KOPT-K1 (cell line): ENCODE data around the gene MID1.

ENCODE experiments used
- H3K27ac ChIP-seq: fragments of 200-600 bp; sonication (generic); 2 replicates; pipeline ENCODE4 v1.5.1; 2016; ENCODE audit warnings: antibody characterized with exemption, mild to moderate bottlenecking, low read depth, low read length; ENCODE audit not compliant: poor library complexity, severe bottlenecking
- H3K36me3 ChIP-seq: fragments of 200-600 bp; sonication (generic); 2 replicates; pipeline ENCODE4 v1.5.1; 2017; ENCODE audit warnings: antibody characterized with exemption, mild to moderate bottlenecking, low read length, moderate library complexity; ENCODE audit not compliant: insufficient read depth
- H3K9me3 ChIP-seq: fragments of 200-600 bp; sonication (generic); 2 replicates; pipeline ENCODE4 v1.5.1; 2017; ENCODE audit warnings: antibody characterized with exemption, low read length, mild to moderate bottlenecking; ENCODE audit not compliant: insufficient read depth, poor library complexity, severe bottlenecking

The MID1 gene

DNA sequence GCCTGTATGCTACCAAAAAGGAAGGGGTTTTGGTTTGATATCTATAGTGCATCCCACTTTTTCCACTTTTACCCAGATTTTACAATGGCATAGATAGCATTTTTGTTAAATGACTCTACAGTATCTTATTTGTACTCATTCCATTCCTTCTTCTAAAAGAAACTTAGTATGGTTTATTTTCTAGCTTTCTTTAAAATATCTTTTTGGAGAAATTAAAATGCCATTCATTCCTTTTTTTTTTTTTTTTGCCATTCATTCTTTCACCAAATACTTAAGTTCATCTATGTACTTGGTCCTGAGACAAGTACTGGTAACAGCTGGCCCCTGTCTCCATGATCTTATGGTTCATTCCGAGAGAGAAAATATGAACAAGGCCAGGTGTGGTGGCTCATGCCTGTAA is 49.1 kb downstream of the MID1 start:
- no peaks in the 10 kb centered on the region for H3K9me3 ChIP-seq
- no peak overlapping the region for H3K27ac ChIP-seq

DNA sequence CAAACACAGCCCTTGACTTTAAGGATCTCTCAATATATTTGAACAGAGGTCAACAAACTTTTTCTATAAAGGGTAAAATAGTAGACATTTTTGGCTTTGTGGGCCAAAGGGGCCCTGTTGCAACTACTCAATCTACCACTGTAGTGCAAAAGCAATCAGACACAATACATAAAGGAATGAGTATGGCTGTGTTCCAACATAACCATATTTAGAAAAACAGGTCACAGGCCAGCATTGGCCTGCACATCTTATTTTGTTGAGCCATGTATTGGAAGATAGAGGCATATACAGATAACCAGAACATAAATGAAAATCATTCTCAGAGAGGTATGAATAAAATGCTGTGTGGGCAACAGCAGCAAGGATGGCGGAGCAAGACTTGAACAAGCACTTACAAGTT is 49.8 kb downstream of the MID1 start:
- H3K27ac ChIP-seq = no peak overlapping the region
- H3K9me3 ChIP-seq = no peaks in the 10 kb centered on the region
- no peaks in the 10 kb centered on the region for H3K36me3 ChIP-seq

More for the DNA sequence above, 49.1 kb downstream of the MID1 start:
- H3K36me3 ChIP-seq = no peaks in the 10 kb centered on the region

DNA sequence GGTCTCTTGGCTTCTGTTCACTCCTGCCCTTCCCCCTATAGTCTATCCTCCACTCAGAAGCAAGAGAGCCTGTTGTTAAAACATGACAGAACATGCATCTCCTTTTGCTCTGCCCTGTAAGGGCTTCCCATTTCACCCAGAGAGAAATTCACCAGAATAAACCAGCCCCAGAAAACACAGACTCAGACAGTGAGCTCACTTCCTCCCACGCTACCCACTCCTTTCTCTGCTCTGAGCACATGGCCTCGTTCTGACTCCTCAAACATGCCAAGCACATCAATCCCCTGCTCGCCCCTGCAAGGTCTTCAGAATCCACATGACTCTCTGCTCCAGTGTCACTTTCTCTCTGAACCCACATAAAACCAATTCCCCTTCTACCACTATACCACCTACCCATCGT is 50.4 kb downstream of the MID1 start:
- Histone ChIP-seq H3K9me3 (no peaks in the 10 kb centered on the region), H3K36me3 (no peaks in the 10 kb centered on the region), H3K27ac (no peak overlapping the region)

DNA sequence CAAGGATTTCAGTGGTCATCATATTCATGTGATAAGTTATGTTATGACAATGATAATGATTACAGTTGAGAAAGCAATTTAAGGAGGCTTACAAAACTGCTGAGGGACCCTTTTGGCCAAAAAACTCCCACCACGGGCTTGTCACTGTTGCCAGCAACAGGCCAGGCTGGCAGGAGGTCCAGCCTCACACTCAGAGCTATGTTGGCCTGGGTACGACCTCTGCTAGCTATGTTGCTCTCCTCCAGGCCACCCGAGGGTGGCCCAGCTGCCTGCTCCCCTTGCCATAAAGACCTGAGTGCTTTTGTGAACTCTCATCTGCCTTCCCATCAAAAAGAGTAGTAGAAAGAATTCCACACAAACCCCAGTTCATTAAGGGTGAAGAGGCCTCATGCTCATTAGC is 52.0 kb downstream of the MID1 start:
- Histone ChIP-seq H3K36me3 (no peaks in the 10 kb centered on the region), H3K27ac (no peak overlapping the region), H3K9me3 (no peaks in the 10 kb centered on the region)

DNA sequence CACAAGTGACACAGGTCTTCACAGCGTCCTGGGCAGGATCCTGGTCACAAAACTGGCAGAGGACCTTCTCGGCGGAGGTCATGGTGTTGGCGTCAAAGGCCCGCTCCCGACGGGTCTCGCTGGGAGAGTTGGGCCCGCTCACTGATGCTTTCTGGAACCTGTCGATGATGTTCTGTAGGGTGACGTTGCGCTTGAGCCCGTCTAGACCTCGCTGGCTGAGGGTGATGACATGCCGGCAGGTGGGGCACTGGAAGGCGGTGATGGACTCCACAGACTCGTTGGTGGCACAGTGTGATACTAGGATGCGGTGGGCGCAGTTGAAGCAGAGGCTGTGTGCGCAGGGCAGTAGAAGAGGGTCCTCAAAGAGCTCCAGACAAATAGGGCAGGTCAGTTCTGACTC is 53.2 kb downstream of the MID1 start:
- no peaks in the 10 kb centered on the region for H3K36me3 ChIP-seq
- no peak overlapping the region for H3K27ac ChIP-seq
- no peaks in the 10 kb centered on the region for H3K9me3 ChIP-seq

DNA sequence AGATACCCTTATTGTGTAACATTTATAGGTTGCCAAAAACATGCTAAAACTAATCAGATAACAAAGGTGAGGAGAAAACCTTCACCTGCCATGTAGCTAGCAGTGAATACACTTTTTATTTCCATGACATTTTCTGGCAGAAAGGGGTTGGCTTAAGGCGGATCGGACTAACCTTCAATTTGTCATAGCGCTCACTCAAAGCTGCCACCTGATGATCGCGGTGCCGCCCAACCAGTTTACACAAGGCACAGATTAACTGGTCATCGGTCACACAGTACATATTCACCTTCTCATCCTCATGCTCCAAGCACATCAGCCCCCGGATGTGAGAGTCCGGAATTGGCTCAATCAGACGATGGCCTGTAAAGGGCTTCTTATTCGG is 53.7 kb downstream of the MID1 start:
- Histone ChIP-seq H3K27ac (no peak overlapping the region), H3K9me3 (no peaks in the 10 kb centered on the region), H3K36me3 (no peaks in the 10 kb centered on the region)

DNA sequence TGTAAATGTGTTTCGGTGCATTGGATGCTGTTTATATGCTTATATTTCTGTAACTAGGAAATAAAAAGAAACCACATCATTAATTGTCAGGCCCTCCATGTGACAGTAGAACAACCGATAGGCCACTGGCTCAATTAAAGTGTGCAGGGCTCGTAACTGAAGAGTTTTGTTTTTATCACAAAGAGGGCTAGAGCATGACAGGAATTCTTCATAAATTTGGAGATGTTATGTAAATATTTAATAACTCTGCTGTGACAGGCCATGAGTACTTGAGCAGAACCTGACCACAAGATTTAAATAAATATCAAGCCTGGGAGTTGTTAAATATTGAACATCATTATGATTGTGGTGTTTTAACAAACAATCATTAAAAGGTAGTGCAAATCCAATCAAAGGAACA is 55.9 kb downstream of the MID1 start:
- H3K36me3 ChIP-seq = no peaks in the 10 kb centered on the region
- H3K9me3 ChIP-seq = no peaks in the 10 kb centered on the region
- H3K27ac ChIP-seq = no peak overlapping the region

DNA sequence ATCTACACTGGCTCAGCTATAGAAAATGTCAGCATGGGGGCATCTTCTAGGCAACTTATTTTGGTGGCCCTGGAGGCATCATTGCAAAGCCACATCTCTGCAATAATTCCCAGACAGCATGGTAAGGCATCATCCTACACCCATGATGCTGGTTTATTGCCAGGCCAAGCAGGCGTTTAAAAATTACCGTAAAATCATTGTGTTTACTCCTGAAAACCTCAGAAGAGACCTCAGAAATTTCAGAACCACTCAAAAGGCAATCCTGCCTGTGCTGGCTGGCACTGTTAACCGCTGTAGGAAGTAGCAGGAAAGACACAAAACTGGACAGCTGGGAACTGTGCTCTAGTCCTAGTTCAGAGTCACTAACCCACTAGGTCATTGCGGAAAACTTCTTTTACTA is 63.2 kb downstream of the MID1 start:
- Histone ChIP-seq H3K27ac (no peak overlapping the region), H3K9me3 (no peaks in the 10 kb centered on the region), H3K36me3 (no peaks in the 10 kb centered on the region)

DNA sequence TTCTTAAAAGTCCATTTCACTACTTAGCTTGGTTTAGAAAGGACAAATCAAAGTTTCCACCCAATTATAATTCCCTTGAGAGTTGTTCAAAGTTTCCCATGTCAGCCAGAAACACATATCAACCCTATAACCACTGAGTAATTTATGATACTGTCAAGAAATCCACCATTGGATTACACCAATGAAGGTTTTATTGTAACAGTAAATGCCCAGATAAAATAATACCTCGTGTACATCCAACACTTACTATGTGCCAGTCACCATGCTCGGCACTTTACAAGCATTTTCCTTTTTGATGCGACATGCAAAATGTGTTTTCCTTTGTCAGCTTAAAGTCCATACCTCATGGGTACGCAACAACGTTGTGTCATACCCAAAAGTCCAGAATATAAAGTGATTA is 64.0 kb downstream of the MID1 start:
- H3K36me3 ChIP-seq = no peaks in the 10 kb centered on the region
- no peaks in the 10 kb centered on the region for H3K9me3 ChIP-seq
- no peak overlapping the region for H3K27ac ChIP-seq

DNA sequence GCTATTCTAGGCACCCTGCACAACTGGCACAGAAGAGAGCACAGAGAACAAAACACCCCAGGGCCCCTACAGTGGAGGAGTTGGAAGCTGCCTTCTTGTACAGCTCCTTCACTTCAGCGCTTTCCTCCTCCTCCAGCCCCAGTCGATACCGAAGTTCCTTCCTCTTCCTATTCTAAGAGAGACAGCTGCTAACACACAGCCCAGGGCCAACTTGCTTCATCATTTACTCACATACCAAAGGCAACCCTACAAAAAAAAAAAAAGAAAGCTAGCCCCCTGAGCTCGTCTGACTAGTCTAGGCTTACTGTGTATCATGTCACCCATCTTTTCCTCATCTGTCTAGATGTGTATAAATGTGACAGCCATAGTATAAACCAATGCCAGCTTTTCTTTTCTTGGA is 64.5 kb downstream of the MID1 start:
- no peaks in the 10 kb centered on the region for H3K9me3 ChIP-seq
- no peak overlapping the region for H3K27ac ChIP-seq
- no peaks in the 10 kb centered on the region for H3K36me3 ChIP-seq

DNA sequence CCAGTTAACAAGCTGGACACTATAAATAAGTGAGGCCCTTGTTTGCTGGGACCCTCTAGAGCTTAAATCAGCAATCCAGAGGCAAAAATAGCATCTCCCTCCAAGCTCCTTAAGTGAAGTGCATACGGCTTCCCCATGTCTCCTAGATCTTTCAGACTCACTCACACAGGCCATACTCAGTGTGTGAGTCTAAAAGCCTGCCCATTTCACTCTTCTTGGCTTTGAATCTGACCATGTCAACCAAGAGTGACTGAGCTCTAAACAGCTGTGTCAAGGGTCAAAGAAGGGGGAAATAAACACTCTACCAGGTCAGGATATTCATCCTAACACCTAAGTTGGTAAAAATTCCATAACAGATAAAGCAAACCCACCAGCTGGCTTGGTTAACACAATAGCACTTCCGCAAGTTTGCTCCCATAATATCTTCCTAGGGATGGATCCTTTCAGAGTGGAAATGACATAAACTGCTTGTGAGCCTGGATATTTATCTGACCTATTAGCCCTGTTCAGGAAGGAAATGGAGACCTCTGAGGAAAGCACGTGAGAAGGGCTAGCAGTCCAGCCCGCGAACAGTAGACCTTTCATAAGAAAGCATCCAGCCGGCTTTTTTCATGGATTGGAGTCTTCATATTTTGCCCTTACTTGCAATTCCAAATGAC is 65.6 kb downstream of the MID1 start:
- H3K36me3 ChIP-seq = no peaks in the 10 kb centered on the region
- no peak overlapping the region for H3K27ac ChIP-seq
- no peaks in the 10 kb centered on the region for H3K9me3 ChIP-seq

DNA sequence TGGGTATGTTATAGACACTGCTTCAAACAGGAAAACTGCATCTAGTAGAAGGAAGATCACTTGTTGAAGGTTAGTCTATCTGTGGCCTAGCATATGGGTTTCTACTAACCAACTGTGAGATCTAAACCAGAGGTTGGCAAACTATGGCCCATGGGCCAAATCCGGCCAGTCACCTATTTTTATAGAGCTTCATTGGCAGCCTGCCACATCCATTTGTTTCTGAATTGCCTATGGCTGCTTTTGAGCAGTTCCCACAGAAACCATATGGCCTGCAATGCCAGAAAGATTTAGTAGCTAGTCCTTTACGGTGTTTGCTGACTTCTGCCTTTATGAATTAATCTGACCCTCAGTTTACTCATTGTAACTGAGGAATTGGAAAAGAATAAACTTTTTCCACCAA is 71.1 kb downstream of the MID1 start:
- no peaks in the 10 kb centered on the region for H3K36me3 ChIP-seq
- no peak overlapping the region for H3K27ac ChIP-seq
- H3K9me3 ChIP-seq = no peaks in the 10 kb centered on the region

DNA sequence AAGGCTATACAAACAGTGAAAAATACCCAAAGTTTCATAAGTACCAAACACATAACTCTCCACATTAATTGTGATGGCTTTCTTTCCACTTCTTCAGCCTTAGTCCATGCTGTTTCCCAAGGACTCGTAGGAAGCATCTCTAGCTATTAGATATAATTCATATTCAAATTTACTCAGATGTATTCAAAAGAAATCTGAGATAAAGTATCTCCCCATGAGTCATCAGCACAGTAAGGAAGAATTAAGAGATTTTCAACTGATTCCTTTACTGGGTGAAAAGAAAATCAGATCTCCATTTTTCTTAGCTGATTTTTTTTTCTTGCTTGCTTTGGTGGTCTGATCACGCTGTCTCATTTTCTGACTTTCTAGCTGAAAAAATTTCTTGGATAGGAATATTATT is 71.7 kb downstream of the MID1 start:
- no peaks in the 10 kb centered on the region for H3K9me3 ChIP-seq
- no peaks in the 10 kb centered on the region for H3K36me3 ChIP-seq
- no peak overlapping the region for H3K27ac ChIP-seq

DNA sequence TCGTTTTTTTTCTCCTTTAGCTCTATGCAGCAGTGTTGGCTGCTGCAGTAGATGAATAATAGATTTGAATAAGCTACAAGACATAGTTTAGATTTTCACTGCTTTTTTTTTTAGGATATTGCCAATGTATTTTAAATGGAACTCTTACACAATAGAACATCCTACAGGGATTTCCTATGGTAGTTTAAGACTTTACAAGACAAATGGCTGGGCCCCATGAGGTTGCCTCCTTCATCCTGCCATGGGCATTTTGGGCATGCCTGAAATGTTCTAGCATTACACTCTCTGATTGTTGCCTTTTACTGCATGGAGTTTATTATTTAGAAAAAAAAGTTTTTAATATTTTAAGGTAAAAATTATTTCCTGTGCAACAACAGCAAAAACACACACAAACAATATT is 74.5 kb downstream of the MID1 start:
- Histone ChIP-seq H3K27ac (no peak overlapping the region), H3K36me3 (no peaks in the 10 kb centered on the region), H3K9me3 (no peaks in the 10 kb centered on the region)

DNA sequence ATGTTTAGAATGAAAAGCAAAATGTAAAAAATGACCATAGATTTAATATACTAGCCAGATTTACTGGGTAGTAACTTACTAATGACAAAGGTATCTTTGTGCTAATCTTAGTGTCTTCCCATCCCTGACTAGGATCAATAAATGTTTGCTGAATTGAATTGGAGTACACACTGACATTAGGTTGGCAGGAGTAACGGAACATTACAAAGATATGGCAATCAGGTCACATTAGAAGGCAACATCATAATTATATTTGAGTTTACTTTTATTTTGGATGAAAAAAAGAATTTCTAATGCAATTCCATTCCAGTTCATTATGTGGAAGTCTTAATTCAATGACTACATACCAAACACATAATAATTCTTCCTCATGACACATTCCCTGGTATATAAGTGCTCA is 77.8 kb downstream of the MID1 start:
- H3K27ac ChIP-seq = no peak overlapping the region
- no peaks in the 10 kb centered on the region for H3K9me3 ChIP-seq
- H3K36me3 ChIP-seq = no peaks in the 10 kb centered on the region

DNA sequence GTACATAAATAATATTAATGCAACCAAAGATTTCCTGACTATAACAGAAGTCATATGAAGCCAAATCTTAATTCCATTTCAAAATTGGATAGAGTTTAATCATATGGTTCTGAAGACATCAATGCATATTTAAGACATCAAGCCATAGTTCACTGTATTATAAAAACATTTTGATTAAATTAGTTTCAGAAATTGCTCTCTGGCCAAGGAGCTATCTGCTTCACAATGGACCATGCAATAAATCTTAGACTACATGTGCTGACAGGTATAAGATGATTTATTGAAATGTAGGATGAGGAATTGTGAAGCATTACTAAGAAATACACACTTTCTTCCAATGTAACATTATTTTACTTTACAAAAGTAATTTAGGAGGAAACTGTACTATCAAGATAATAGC is 81.6 kb downstream of the MID1 start:
- no peaks in the 10 kb centered on the region for H3K9me3 ChIP-seq
- H3K36me3 ChIP-seq = no peaks in the 10 kb centered on the region
- no peak overlapping the region for H3K27ac ChIP-seq

DNA sequence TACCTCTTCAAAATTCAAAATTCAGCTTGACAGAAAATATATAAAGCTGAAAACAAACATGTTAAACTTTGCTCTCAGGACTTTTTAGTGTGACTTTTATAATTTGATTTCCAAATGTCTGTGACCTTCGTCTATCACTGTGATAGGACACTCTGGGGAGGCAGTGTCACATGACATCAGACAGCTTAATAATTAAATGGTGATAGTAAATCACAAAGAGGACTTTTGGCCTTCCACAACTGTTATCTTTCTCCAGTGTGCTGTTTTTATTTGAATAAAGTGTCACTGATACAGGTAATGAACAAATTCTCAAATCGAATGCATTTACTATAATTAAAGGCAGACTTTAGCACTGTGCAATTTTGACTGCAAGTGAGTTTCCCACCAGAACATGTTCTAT is 83.1 kb downstream of the MID1 start:
- H3K27ac ChIP-seq = no peak overlapping the region
- no peaks in the 10 kb centered on the region for H3K9me3 ChIP-seq
- no peaks in the 10 kb centered on the region for H3K36me3 ChIP-seq
